Lung (tissue), 12 donors: Measurements from ENCODE around the gene OS9. TPM values are rescaled to one million over a fixed set of nuclear protein-coding genes. Genes with fewer than 3 reads are reported as not detected.

ENCODE experiments used
- ATAC-seq: fragments of 200-7000 bp; cut with Tn5 transposase; one replicate; pipeline ENCODE4 v1.9.1; 2020; ENCODE audit warnings: moderate number of reproducible peaks; ENCODE audit not compliant: insufficient read depth, low FRiP score
- DNase-seq, 3 donors: peaks; one replicate each; pipeline ENCODE4 v3.0.0-alpha.2; 2013 to 2017
- H3K27ac ChIP-seq, 2 donors: one replicate each; pipeline ENCODE4 v1.5.1; 2013; ENCODE audit warnings: mild to moderate bottlenecking in 2 of 2, moderate library complexity in 2 of 2, control low read depth in 1 of 2, inconsistent platforms in 1 of 2, low read depth in 1 of 2, low read length in 1 of 2
- H3K27me3 ChIP-seq, 3 donors: one replicate each; pipeline ENCODE4 v1.5.1; 2013; ENCODE audit warnings: low read length in 2 of 3; ENCODE audit not compliant: control insufficient read depth in 3 of 3, insufficient read depth in 3 of 3
- H3K36me3 ChIP-seq, 4 donors: one replicate each; pipeline ENCODE4 v1.5.1; 2013; ENCODE audit warnings: low read length in 4 of 4, mild to moderate bottlenecking in 1 of 4, moderate library complexity in 1 of 4; ENCODE audit not compliant: control insufficient read depth in 4 of 4, insufficient read depth in 4 of 4
- H3K4me1 ChIP-seq, 5 donors: one replicate each; pipeline ENCODE4 v1.5.1; 2013; ENCODE audit warnings: low read length in 5 of 5, mild to moderate bottlenecking in 2 of 5, moderate library complexity in 1 of 5; ENCODE audit not compliant: control insufficient read depth in 5 of 5, insufficient read depth in 5 of 5
- H3K4me3 ChIP-seq: one replicate; pipeline ENCODE4 v1.5.1; 2013; ENCODE audit warnings: mild to moderate bottlenecking, control low read depth, moderate library complexity
- H3K9ac ChIP-seq, 2 donors: one replicate each; pipeline ENCODE4 v1.5.1; 2013; ENCODE audit warnings: low read length in 2 of 2, control low read depth in 1 of 2; ENCODE audit not compliant: insufficient read depth in 1 of 2
- H3K9me3 ChIP-seq, 4 donors: one replicate each; pipeline ENCODE4 v1.5.1; 2013; ENCODE audit warnings: low read length in 3 of 4, mild to moderate bottlenecking in 1 of 4, moderate library complexity in 1 of 4; ENCODE audit not compliant: control insufficient read depth in 4 of 4, insufficient read depth in 3 of 4
- WGBS, 2 donors: extraction: QIAGEN DNeasy Blood & Tissue Kit; methylation state at CpG; one replicate each; pipeline ENCODE4 v1.1.7; 2013; 5-methylcytosine and 5-hydroxymethylcytosine counted together
- polyA plus RNA-seq, 2 donors: library from polyadenylated mRNA; stranded (reverse); fragments of 200-250 nt; gene quantifications; one replicate each; pipeline ENCODE4 v1.2.1, GENCODE V29; 2013
- total RNA-seq, 2 donors: library from RNA; depleted of rRNA in 1 of 2; stranded (reverse); fragments of >200 nt in 1 of 2; gene quantifications; one replicate each; pipeline ENCODE4 v1.2.1, GENCODE V29; 2014 to 2021
- TF ChIP-seq, protein P1 (sequence below): IDR thresholded peaks from 2 replicates; pipeline ENCODE4 v1.5.1; 2012; ENCODE audit warnings: mild to moderate bottlenecking; ENCODE audit errors: control extremely low read depth, extremely low read depth
- donor health status: control.
- donor health status: control.
- donor health status: Bipolar disorder and iron deficiency.
- donor health status: healthy.
- donor health status: DM: yes; HTN: yes; CAD: no.

The OS9 gene
- total and polyA plus RNA-seq, 4 donors, result 144 to 356 (median 249) TPM

DNA sequence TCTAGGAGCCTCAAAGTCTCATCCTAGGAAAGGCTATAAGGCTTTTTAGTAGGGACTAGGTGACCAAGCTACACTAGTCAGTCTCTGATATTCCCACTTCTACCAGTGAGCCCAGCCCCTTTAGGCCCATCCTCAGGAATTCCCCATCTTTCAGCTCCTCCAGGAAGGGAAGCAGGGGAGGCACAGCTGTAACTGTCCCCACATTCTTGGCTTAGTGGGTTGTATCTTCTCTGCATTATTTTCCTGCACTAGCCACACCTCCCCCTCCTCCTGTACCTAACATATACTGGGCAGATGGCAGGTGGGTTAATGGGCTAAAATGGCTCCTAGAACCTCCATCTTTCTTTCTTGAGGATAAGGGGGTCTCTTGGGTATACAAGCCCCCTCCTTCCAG, 73.4 kb downstream of the OS9 start:
- DNase-seq, result no peak
- no peak for ATAC-seq
- H3K4me1 ChIP-seq, result peaks cover 6 to 35% (median 15%) of the 10 kb centered on the region in 5 donors
- H3K27ac ChIP-seq, result no peak overlapping the region
- no peak overlapping the region for H3K9ac ChIP-seq
- H3K9me3 ChIP-seq, result no peaks in the 10 kb centered on the region
- no peak overlapping the region for H3K4me3 ChIP-seq
- TF ChIP-seq, protein P1, sequence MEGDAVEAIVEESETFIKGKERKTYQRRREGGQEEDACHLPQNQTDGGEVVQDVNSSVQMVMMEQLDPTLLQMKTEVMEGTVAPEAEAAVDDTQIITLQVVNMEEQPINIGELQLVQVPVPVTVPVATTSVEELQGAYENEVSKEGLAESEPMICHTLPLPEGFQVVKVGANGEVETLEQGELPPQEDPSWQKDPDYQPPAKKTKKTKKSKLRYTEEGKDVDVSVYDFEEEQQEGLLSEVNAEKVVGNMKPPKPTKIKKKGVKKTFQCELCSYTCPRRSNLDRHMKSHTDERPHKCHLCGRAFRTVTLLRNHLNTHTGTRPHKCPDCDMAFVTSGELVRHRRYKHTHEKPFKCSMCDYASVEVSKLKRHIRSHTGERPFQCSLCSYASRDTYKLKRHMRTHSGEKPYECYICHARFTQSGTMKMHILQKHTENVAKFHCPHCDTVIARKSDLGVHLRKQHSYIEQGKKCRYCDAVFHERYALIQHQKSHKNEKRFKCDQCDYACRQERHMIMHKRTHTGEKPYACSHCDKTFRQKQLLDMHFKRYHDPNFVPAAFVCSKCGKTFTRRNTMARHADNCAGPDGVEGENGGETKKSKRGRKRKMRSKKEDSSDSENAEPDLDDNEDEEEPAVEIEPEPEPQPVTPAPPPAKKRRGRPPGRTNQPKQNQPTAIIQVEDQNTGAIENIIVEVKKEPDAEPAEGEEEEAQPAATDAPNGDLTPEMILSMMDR, result no peak
- H3K27me3 ChIP-seq, result peaks cover 0 to 48% (median 47%) of the 10 kb centered on the region in 3 donors
- peaks cover 3 to 13% (median 8%) of the 10 kb centered on the region in 4 donors for H3K36me3 ChIP-seq

DNA sequence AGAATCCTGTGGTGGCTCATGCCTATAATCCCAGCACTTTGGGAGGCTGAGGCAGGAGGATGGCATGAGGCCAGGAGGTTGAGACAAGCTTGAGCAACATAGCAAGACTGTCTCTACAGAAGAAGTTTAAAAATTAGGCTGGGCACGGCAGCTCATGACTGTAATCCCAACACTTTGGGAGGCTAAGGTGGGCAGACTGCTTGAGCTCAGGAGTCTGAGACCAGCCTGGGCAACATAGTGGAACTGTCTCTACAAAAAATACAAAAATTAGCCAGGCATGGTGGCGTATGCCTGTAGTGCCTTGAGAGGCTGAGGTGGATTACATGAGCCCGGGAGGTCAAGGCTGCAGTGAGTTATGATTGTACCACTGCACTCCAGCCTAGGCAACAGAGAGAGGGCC, 73.9 kb downstream of the OS9 start:
- no peak for ATAC-seq

DNA sequence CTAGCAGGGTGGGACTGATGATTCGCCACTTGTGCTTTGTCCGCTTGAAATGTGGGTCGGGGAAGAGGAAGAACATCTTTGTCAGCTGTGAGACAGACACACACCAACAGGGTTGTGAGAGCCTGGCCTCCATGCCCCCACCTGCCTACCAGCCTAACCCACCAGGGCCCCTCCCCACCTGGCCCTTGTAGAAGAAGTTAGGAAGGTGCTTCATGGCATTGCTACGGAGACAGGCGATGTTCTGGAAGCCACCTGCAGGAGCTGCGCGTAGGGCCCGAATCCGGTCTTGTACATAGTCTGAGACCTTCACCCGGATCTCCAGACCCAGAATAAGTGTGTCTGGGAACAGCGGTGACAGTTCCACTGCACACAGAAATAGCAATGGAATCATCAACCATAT, 75.7 kb downstream of the OS9 start:
- H3K27ac ChIP-seq, result no peak overlapping the region
- no peak overlapping the region for H3K4me3 ChIP-seq
- ATAC-seq (no peak), DNase-seq (no peak)
- peaks cover 3 to 13% (median 10%) of the 10 kb centered on the region in 4 donors for H3K36me3 ChIP-seq
- H3K27me3 ChIP-seq, result peaks cover 0 to 29% (median 26%) of the 10 kb centered on the region in 3 donors
- H3K9me3 ChIP-seq, result no peaks in the 10 kb centered on the region
- WGBS, 2 donors, result 97 to 99% methylated on average over 11 of the region's 11 CpGs
- TF ChIP-seq, protein P1, result no peak
- H3K9ac ChIP-seq, result no peak overlapping the region
- H3K4me1 ChIP-seq, result peaks cover 6 to 39% (median 15%) of the 10 kb centered on the region in 5 donors

More for the DNA sequence above, 73.9 kb downstream of the OS9 start:
- Histone ChIP-seq H3K27ac (no peak overlapping the region), H3K36me3 (peaks cover 3 to 13% (median 8%) of the 10 kb centered on the region in 4 donors), H3K4me1 (peaks cover 6 to 35% (median 15%) of the 10 kb centered on the region in 5 donors), H3K4me3 (no peak overlapping the region), H3K27me3 (peaks cover 0 to 46% (median 44%) of the 10 kb centered on the region in 3 donors), H3K9ac (no peak overlapping the region), H3K9me3 (no peaks in the 10 kb centered on the region)
- TF ChIP-seq, protein P1, result no peak
- no peak for DNase-seq
- WGBS, 2 donors, result 90 to 92% methylated on average over 3 of the region's 3 CpGs

DNA sequence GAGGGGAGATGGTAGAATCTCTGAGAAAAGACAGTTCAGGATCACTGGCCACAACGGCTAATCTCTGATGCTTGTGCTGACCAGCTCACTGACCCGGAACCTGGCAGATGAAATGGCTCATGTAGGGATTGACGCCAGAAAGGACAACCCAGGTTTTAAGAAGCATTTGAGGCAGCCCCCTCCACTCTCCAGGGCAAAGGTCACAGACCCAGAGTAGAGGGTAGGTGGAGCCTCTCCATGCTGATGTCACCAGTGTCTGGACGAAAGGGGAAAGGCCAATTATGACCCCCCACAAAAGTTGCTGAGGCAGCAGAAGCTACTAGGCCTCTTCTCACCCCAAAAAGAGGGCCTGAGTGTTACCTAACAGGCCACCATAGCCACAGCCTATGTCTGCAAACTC, 76.8 kb downstream of the OS9 start:
- Histone ChIP-seq H3K9ac (no peak overlapping the region), H3K27ac (no peak overlapping the region), H3K4me3 (no peak overlapping the region), H3K27me3 (peaks cover 0 to 17% (median 16%) of the 10 kb centered on the region in 3 donors), H3K9me3 (no peaks in the 10 kb centered on the region), H3K4me1 (peaks cover 6 to 30% (median 10%) of the 10 kb centered on the region in 5 donors), H3K36me3 (peaks cover 3 to 13% (median 11%) of the 10 kb centered on the region in 4 donors)
- ATAC-seq (no peak), DNase-seq (no peak)
- 85 to 88% methylated on average over 4 of the region's 4 CpGs for WGBS, 2 donors
- TF ChIP-seq, protein P1, result no peak
